Activated CD8-positive, alpha-beta T cell treated with anti-CD3 and anti-CD28 coated beads for 36 hours (primary cell): ENCODE data around the gene PPIB. TPM values are rescaled to one million over a fixed set of nuclear protein-coding genes. Genes with fewer than 3 reads are reported as not detected.

ENCODE experiments used
- ATAC-seq: fragments of 200-7000 bp; cut with Tn5 transposase; one replicate; pipeline ENCODE4 v1.10.0; 2021; ENCODE audit warnings: mild to moderate bottlenecking, moderate library complexity
- CTCF ChIA-PET: fragments of 350-600 bp; sonication (Branson Sonifier 250); formaldehyde crosslinking; loops from one replicate; lab custom pipeline; 2021; ENCODE audit warnings: antibody characterized with exemption; lab: Charles Lee
- POLR2A ChIA-PET: fragments of 350-600 bp; sonication (Branson Sonifier 250); formaldehyde crosslinking; loops from one replicate; lab custom pipeline; 2021; ENCODE audit warnings: antibody characterized with exemption; lab: Charles Lee
- DNase-seq: peaks from one replicate; pipeline ENCODE4 v3.0.0-alpha.2; 2020
- H3K27ac Mint-ChIP-seq: one replicate; pipeline ENCODE4 v1.8.0; 2021; ENCODE audit warnings: mild to moderate bottlenecking, mixed read lengths
- H3K27me3 Mint-ChIP-seq: one replicate; pipeline ENCODE4 v1.8.0; 2021; ENCODE audit warnings: mixed read lengths
- H3K36me3 Mint-ChIP-seq: one replicate; pipeline ENCODE4 v1.8.0; 2021; ENCODE audit warnings: low read depth, mixed read lengths
- H3K4me1 Mint-ChIP-seq: one replicate; pipeline ENCODE4 v1.8.0; 2021; ENCODE audit warnings: low read depth, mixed read lengths
- H3K4me3 Mint-ChIP-seq: one replicate; pipeline ENCODE4 v1.8.0; 2021; ENCODE audit warnings: mild to moderate bottlenecking, moderate library complexity, mixed read lengths
- H3K9me3 Mint-ChIP-seq: one replicate; pipeline ENCODE4 v1.8.0; 2021; ENCODE audit warnings: mixed read lengths
- intact Hi-C: fragments of 100-400 bp; cut with micrococcal nuclease; formaldehyde crosslinking; loops from one replicate; pipeline ENCODE4 v1.10.0; 2022
- total RNA-seq, 2 experiments: library from RNA; stranded (reverse); gene quantifications; one replicate each; pipeline ENCODE4 v1.2.3, GENCODE V29; 2021
- TF ChIP-seq, protein P1 (sequence below): fragments of 200-600 bp; IDR thresholded peaks from one replicate; pipeline ENCODE4 v1.8.0; 2022; ENCODE audit warnings: antibody characterized with exemption, mild to moderate bottlenecking

PPIB gene
- total RNA-seq, 2 experiments from 2014 or later, result 223 to 227 TPM

DNA sequence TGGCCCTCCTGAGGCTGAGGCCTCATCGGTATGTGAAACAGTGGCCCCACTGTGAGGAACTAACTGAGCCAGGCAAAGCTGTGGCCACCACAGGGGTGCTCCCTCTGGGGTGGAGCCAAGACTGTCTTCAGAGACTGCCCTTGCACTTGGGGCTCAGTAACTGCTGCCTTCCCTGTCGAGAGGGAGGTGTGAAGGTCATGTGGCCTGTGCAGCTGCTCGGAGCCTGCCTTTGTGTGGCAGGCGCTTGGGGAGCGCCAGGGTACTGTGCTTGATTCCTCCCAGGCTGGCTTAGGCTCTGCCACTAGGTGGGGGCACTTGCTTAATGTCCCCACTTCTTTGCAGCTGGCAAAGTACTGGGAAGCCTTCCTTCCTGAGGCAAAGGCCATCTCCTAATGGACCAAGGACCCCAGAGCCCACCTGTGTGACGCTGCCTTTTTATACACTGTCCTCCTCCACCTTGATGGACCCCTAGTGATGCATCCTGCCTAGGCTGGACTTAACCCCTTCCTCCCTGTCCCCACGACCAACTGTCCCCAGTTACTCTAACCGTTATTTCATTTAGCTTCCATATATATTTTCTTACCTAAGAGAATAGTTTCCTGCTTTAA lies 25.5 kb downstream of the PPIB start:
- ChIA-PET POLR2A (interaction anchor here (0.6 kb wide), 2 partner anchors 8 to 918 kb away, joined by 4 to 5 read pairs; no protein-coding TSS in a partner anchor), CTCF (interaction anchor here (0.9 to 1.6 kb wide), 2 partner anchors 16 kb away, joined by 4 to 10 read pairs; no protein-coding TSS in a partner anchor)
- no peak overlapping the region for H3K4me3 Mint-ChIP-seq
- H3K27me3 Mint-ChIP-seq, result no peaks in the 10 kb centered on the region
- H3K36me3 Mint-ChIP-seq, result peaks cover 22% of the 10 kb centered on the region
- intact Hi-C loops, result no loop called here
- TF ChIP-seq, protein P1, sequence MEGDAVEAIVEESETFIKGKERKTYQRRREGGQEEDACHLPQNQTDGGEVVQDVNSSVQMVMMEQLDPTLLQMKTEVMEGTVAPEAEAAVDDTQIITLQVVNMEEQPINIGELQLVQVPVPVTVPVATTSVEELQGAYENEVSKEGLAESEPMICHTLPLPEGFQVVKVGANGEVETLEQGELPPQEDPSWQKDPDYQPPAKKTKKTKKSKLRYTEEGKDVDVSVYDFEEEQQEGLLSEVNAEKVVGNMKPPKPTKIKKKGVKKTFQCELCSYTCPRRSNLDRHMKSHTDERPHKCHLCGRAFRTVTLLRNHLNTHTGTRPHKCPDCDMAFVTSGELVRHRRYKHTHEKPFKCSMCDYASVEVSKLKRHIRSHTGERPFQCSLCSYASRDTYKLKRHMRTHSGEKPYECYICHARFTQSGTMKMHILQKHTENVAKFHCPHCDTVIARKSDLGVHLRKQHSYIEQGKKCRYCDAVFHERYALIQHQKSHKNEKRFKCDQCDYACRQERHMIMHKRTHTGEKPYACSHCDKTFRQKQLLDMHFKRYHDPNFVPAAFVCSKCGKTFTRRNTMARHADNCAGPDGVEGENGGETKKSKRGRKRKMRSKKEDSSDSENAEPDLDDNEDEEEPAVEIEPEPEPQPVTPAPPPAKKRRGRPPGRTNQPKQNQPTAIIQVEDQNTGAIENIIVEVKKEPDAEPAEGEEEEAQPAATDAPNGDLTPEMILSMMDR, result no peak
- DNase-seq, result no peak
- peaks cover 3% of the 10 kb centered on the region for H3K4me1 Mint-ChIP-seq
- no peak for ATAC-seq
- no peak overlapping the region for H3K27ac Mint-ChIP-seq
- no peaks in the 10 kb centered on the region for H3K9me3 Mint-ChIP-seq

DNA sequence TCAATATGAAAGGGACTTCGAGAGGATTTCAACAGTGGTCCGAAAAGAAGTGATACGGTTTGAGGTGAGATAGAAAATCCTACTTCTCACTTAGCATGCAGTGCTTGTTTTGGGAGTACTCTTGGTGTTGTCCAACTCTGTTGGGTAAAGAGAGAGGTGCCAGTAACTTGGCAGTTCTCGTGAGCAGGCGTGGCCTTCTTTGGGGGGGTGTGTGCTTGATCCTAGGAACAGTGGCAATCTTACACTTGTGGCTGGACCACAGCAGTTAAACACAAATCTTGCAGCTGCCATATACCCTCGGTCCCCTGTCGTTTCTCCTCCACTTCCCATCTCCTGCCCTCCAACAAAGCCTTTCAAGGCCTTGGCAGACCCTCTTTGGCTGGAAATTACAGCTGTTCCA lies 26.5 kb downstream of the PPIB start:
- DNase-seq (no peak), ATAC-seq (no peak)
- Mint-ChIP-seq H3K36me3 (peaks cover 27% of the 10 kb centered on the region), H3K4me3 (no peak overlapping the region), H3K27me3 (no peaks in the 10 kb centered on the region), H3K9me3 (no peaks in the 10 kb centered on the region), H3K27ac (no peak overlapping the region), H3K4me1 (no peaks in the 10 kb centered on the region)
- CTCF ChIA-PET, result interaction anchor here (0.9 kb wide), 1 partner anchor 17 kb away, joined by 4 read pairs; no protein-coding TSS in a partner anchor
- POLR2A ChIA-PET, result no interaction called here
- intact Hi-C loops, result no loop called here
- TF ChIP-seq, protein P1, result no peak

DNA sequence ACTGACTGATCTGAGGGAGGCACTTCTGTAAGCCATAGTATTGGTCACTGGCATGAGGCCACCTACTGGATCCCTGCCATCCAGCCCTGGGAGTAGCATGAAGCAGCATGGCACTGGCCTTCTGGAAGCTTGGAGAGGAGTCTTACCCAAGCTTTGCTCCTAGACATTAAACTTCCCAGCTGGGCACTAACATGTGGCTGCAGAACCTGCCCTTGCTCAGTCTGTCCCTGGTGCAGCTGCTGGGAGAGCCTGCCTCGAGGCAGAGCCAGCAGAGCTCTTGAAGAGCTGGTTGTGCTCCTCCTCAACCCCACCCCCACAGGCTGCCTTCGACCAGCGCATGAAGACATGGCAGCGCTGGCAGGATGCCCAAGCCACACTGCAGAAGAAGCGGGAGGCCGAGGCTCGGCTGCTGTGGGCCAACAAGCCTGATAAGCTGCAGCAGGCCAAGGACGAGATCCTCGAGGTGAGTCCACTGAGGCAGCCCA lies 28.4 kb downstream of the PPIB start:
- Mint-ChIP-seq H3K4me1 (no peaks in the 10 kb centered on the region), H3K27ac (no peak overlapping the region), H3K27me3 (no peaks in the 10 kb centered on the region), H3K4me3 (no peak overlapping the region), H3K9me3 (no peaks in the 10 kb centered on the region), H3K36me3 (peaks cover 25% of the 10 kb centered on the region)
- ChIA-PET CTCF (interaction anchor here (0.5 kb wide), 1 partner anchor 26 kb away, joined by 3 read pairs; no protein-coding TSS in a partner anchor), POLR2A (no interaction called here)
- DNase-seq (no peak), ATAC-seq (no peak)
- intact Hi-C loops, result no loop called here
- TF ChIP-seq, protein P1, result no peak

DNA sequence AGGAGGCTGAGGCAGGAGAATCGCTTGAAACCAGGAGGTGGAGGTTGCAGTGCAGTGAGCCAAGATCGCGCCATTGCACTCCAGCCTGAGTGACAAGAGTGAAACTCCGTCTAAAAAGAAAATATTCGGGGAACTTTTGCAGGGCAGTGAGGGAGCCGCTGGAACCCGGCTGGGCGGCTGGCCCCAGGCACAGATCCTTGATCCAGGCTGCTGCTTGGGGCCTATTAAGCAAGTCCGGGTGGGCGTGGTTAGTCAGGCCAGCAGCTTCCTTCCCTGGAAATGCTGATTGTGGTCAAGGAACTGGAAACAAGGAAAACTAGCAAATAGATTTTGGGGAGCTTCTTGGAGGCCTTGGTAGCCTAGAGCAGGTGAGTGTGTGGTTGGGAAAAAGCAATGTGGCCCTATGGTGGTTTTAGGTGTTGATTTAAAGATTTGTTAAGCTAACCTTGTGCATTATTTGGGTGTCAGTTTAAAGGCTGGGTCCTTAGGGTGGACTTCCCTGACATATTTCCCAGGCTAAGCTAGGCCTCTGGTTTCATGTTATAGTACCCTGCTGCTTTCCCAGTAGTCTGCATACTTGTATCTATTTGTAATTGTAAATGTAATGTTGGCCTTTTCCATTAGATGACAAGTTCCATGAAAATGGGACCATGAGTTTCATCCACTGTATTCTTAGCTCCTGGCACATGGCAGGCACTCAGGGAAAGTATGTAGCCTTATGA lies 29.0 kb downstream of the PPIB start:
- H3K36me3 Mint-ChIP-seq, result peaks cover 25% of the 10 kb centered on the region
- POLR2A ChIA-PET, result no interaction called here
- no peaks in the 10 kb centered on the region for H3K27me3 Mint-ChIP-seq

More for the DNA sequence above, 29.0 kb downstream of the PPIB start:
- Mint-ChIP-seq H3K27ac (no peak overlapping the region), H3K4me3 (no peak overlapping the region), H3K9me3 (no peaks in the 10 kb centered on the region), H3K4me1 (no peaks in the 10 kb centered on the region)
- ATAC-seq (no peak), DNase-seq (no peak)
- CTCF ChIA-PET, result interaction anchor here (0.5 kb wide), 1 partner anchor 27 kb away, joined by 3 read pairs; no protein-coding TSS in a partner anchor
- intact Hi-C loops, result no loop called here
- TF ChIP-seq, protein P1, result no peak
